HepG2 (cell line): ENCODE data around the gene NDUFS6. TPM values are rescaled to one million over a fixed set of nuclear protein-coding genes. Genes with fewer than 3 reads are reported as not detected.

Experiments used
- ATAC-seq: fragments of 200-7000 bp; cut with Tn5 transposase; 3 replicates; pipeline ENCODE4 v1.9.1; 2020; ENCODE audit warnings: mild to moderate bottlenecking, moderate library complexity
- BruUV-seq: library from RNA; stranded (reverse); fragments of 400-500 nt; replicated peaks from 2 replicates; lab custom pipeline; 2021; lab: Mats Ljungman, UMichigan
- CTCF ChIA-PET: fragments of 300-600 bp; formaldehyde crosslinking; extraction: SDS; loops from one replicate; lab custom pipeline; 2021; ENCODE audit warnings: low total read pairs, inconsistent platforms, low intra/inter-chr PET ratio; lab: Yijun Ruan, JAX
- POLR2A ChIA-PET: fragments of 350-600 bp; sonication (Branson Sonifier 250); formaldehyde crosslinking; loops from one replicate; lab custom pipeline; 2020; ENCODE audit warnings: antibody characterized with exemption, inconsistent platforms; lab: Yijun Ruan, JAX
- DNase-seq: peaks from one replicate; pipeline ENCODE4 v3.0.0-alpha.2; 2015; ENCODE audit warnings: low spot score
- FAIRE-seq: peaks from 3 replicates; lab custom pipeline; 2011; peaks lifted over from hg19 to GRCh38; lab: Jason Lieb, UNC
- H2AFZ ChIP-seq: one replicate; pipeline ENCODE4 v1.6.1; 2011; ENCODE audit warnings: low read length, inconsistent platforms
- H3K27ac ChIP-seq: fragments of 300-600 bp; 3 replicates; pipeline ENCODE4 v1.8.0; 2011; ENCODE audit warnings: mixed run types, mild to moderate bottlenecking, mixed read lengths, low read length, inconsistent platforms; ENCODE audit not compliant: insufficient read depth; ENCODE audit errors: extremely low read length
- H3K27me3 ChIP-seq, 2 experiments: fragments of 200-600 bp in 1 of 2; 2 replicates in 1 of 2; 3 replicates in 1 of 2; pipeline versions ENCODE4 v1.6.0 to v1.8.0; 2011; ENCODE audit warnings: low read length in 2 of 2, mild to moderate bottlenecking in 2 of 2, moderate library complexity in 2 of 2, inconsistent platforms in 1 of 2; ENCODE audit not compliant: insufficient read depth in 2 of 2, control insufficient read depth in 1 of 2
- H3K36me3 ChIP-seq, 2 experiments: fragments of 200-600 bp in 1 of 2; replicated peaks in 1 of 2; 2 replicates in 1 of 2; 3 replicates in 1 of 2; pipeline versions ENCODE4 v1.5.1 to v1.8.0; 2011; ENCODE audit warnings: low read length in 2 of 2, inconsistent platforms in 1 of 2; ENCODE audit not compliant: insufficient read depth in 2 of 2, control insufficient read depth in 1 of 2
- H3K4me1 ChIP-seq: 2 replicates; pipeline ENCODE4 v1.5.1; 2012; ENCODE audit warnings: low read length, inconsistent platforms; ENCODE audit not compliant: insufficient read depth
- H3K4me2 ChIP-seq: 2 replicates; pipeline ENCODE4 v1.6.0; 2011; ENCODE audit warnings: low read depth, low read length, inconsistent platforms
- H3K4me3 ChIP-seq, 3 experiments: fragments of 200-600 bp in 1 of 3; sonication (generic), shearing (Covaris generic) in 1 of 3; replicated peaks in 1 of 3; 2 replicates each; pipeline ENCODE4 v1.5.1; 2011 to 2016; ENCODE audit warnings: low read length in 3 of 3, inconsistent platforms in 2 of 3, low read depth in 2 of 3, mild to moderate bottlenecking in 2 of 3, control low read depth in 1 of 3, mixed read lengths in 1 of 3; ENCODE audit not compliant: insufficient read depth in 1 of 3
- H3K79me2 ChIP-seq: one replicate; pipeline ENCODE4 v1.6.1; 2011; ENCODE audit warnings: low read length, inconsistent platforms; ENCODE audit not compliant: insufficient read depth
- H3K9ac ChIP-seq: 2 replicates; pipeline ENCODE4 v1.6.0; 2011; ENCODE audit warnings: mild to moderate bottlenecking, low read depth, low read length, inconsistent platforms; ENCODE audit not compliant: insufficient read depth
- H3K9me3 ChIP-seq: 2 replicates; pipeline ENCODE4 v1.5.1; 2012; ENCODE audit warnings: mild to moderate bottlenecking, low read length
- H4K20me1 ChIP-seq: 2 replicates; pipeline ENCODE4 v1.6.0; 2011; ENCODE audit warnings: inconsistent platforms, mild to moderate bottlenecking, low read length, moderate library complexity; ENCODE audit not compliant: insufficient read depth
- AFF4 ChIP-seq: sonication (generic); formaldehyde crosslinking; IDR thresholded peaks from 2 replicates; pipeline ENCODE4 v1.4.0; 2020; ENCODE audit warnings: missing genetic modification reagents
- BCL6 ChIP-seq: IDR thresholded peaks from 2 replicates; pipeline ENCODE4 v1.6.1; 2016; ENCODE audit warnings: missing genetic modification reagents, missing compliant biosample characterization
- MAFF ChIP-seq: IDR thresholded peaks from 2 replicates; pipeline ENCODE4 v1.6.1; 2011; ENCODE audit warnings: low read depth, low read length, improper control_type of control experiment
- WGBS: methylation state at CpG from one replicate; pipeline ENCODE4 v1.1.6; 2017; ENCODE audit warnings: low lambda C conversion rate; 5-methylcytosine and 5-hydroxymethylcytosine counted together
- in situ Hi-C: cut with HindIII; loops from 2 replicates; pipeline ENCODE4 v1.10.0; 2017; ENCODE audit warnings: low pct_unique_long_range_greater_than_20kb; ENCODE audit not compliant: extremely low pct_ligation_motif_present
- intact Hi-C: fragments of 100-400 bp; cut with micrococcal nuclease; formaldehyde crosslinking; loops from one replicate; pipeline ENCODE4 v1.10.0; 2022; ENCODE audit not compliant: unreplicated experiment
- polyA plus RNA-seq, 8 experiments: library from polyadenylated mRNA; depleted of rRNA in 3 of 8; stranded (reverse) in 7 of 8; unstranded in 1 of 8; fragments of >200 nt; fragmentation: Illumina TruSeq in 4 of 8; extraction: Trizol in 4 of 8; gene quantifications; 2 replicates each; pipeline versions ENCODE4 v1.2.1 to v1.2.3, GENCODE V29; 2011 to 2016; ENCODE audit warnings: low read depth in 4 of 8, missing spikeins in 1 of 8, mixed read lengths in 1 of 8; ENCODE audit not compliant: insufficient read depth in 1 of 8
- total RNA-seq, 5 experiments: library from RNA; depleted of rRNA; stranded (reverse); fragments of >200 nt; fragmentation: Illumina TruSeq; extraction: Trizol; gene quantifications; 2 replicates each; pipeline ENCODE4 v1.2.3, GENCODE V29; 2016; ENCODE audit warnings: low read depth in 1 of 5

Gene NDUFS6
- total and polyA plus RNA-seq, 2 of the 13 experiments (the other 11 are each of a cell fraction or from before 2014, with no cell fraction given), result 23.7 to 50.4 TPM

GRCh38 chr5:1807451-1808185 is 6.4 kb downstream of the NDUFS6 start (continued):
- no peak for TF ChIP-seq AFF4 (CRISPR knock-in tag)
- TF ChIP-seq MAFF, result no peak
- TF ChIP-seq, all 625 proteins: peak for 0

- CTCF ChIA-PET, result no interaction called here
- no peak for ATAC-seq
Measured at GRCh38 chr5:1808439-1808838, 7.2 kb downstream of the NDUFS6 start.

More at GRCh38 chr5:1808439-1808838, 7.2 kb downstream of the NDUFS6 start:
- no TSS peak for BruUV-seq
- no peaks in the 10 kb centered on the region for H3K9me3 ChIP-seq
- H3K36me3 ChIP-seq, result peaks cover 30 to 85% of the 10 kb centered on the region in 2 experiments
- H3K27ac ChIP-seq, result no peak overlapping the region
- in situ Hi-C loops, result no loop called here
- TF ChIP-seq BCL6 (CRISPR knock-in tag), result no peak
- TF ChIP-seq, all 625 proteins: peak for 0
- Histone ChIP-seq H3K79me2 (peaks cover 19% of the 10 kb centered on the region), H3K4me2 (no peak overlapping the region), H3K9ac (no peak overlapping the region), H2AFZ (no peak overlapping the region), H4K20me1 (peaks cover 12% of the 10 kb centered on the region; the same call in 1 of the 2 replicates), H3K4me1 (peaks cover 7% of the 10 kb centered on the region), H3K4me3 (no peak overlapping the region), H3K27me3 (no peaks in the 10 kb centered on the region)
- intact Hi-C loops, result no loop called here
- POLR2A ChIA-PET, result interaction anchor here (1.8 kb wide), 1 partner anchor 9 kb away, joined by 6 read pairs; no protein-coding TSS in a partner anchor
- no peak for DNase-seq
- FAIRE-seq, result no peak
- 83% methylated on average over 3 of the region's 3 CpGs for WGBS
